ENCODE results near the gene SURF4.
"Not testable (repeated sequence)": the region's sequence is repeated elsewhere in the genome, so short reads cannot be mapped to it uniquely, and the experiment has no call there.

Gene SURF4

DNA sequence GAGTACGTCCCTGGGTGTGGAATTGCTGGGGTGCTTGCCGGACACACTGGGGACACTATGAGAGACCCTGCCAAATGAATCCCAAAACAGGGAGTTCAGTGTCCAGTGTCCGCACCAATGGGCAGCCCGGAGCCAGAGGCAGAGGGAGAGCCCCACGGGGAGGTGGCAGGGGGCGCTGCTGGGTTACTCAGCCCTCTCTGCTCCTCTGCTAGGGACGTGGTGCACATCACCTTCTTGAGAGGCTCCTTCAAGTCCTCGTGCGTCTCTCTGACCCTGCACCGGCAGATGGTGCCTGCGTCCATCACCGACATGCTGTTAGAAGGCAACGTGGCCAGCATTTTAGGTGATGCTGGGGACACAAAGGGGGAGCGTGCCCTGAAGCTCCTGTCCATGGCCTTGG is 21.1 kb upstream of the SURF4 start:
- peak; percentile 8 for DNase-seq

DNA sequence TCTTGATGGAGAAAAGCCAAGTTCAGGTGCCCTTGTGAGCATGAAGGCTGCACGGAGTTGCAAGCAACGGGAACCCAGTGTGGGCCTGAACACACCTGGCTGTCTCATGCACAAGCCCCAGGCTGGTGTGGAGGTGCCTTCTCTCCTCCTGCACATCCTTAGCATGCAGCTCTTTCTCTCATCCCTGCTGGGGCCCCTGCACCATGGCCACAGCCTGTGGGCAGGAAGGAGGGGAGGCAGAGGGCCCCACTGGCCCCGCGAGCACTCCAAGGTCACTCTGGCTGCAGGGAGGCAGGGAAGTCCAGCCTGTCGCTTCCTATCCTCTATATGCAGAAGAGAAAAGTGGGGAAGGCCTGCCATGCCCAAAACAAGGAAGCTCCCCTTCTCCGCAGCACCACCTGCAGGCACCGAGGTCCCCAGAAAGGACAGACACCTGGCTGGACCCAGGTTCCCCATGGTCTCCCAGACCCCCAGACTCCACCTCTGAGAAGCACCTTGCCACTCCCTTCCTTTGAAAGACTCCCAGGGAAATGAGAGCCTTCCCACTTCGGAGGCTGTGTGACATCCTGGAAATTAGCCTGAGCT is 18.9 kb upstream of the SURF4 start:
- no peak for DNase-seq

DNA sequence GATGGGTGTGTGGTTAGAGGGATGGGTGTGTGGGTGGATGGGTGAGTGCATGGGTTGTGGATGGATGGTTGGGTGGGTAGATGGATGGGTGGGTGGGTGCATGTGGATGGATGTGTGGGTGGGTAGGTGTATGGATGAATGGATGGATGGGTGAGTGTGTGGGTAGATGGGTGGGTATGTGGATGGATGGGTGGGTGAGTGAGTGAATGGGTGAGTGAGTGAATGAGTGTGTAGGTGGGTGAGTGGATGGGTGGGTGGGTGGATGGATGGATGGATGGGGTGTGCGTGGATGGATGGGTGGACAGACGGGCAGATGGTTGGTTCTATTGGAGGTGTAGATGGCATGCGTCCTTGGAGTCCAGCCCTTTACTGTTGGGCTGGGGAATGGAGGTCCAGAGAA is 17.5 kb upstream of the SURF4 start:
- no peak for DNase-seq

DNA sequence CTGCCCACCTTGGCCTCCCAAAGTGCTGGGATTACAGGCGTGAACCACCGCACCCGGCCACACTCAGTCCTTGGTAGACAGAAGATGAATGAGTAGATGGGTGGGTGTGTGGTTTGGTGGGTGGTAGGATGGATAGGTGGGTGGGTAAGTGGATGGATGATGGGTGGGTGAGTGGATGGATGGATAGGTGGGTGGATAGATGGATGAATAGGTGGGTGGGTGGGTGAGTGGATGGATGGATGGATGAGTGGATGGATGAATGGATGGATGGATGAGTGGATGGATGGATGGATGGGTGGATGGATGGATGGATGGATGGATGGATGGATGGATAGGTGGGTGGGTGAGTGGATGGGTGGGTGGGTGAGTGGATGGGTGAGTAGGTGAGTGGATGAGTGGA is 16.4 kb upstream of the SURF4 start:
- DNase-seq, result not testable (repeated sequence)

DNA sequence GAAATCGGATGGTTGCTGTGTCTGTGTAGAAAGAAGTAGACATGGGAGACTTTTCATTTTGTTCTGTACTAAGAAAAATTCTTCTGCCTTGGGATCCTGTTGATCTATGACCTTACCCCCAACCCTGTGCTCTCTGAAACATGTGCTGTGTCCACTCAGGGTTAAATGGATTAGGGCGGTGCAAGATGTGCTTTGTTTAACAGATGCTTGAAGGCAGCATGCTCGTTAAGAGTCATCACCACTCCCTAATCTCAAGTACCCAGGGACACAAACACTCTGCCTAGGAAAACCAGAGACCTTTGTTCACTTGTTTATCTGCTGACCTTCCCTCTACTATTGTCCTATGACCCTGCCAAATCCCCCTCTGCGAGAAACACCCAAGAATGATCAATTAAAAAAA is 15.6 kb upstream of the SURF4 start:
- DNase-seq, result not testable (repeated sequence)

GRCh38 chr9:133390713-133391112 is 14.9 kb upstream of the SURF4 start:
- no peak for DNase-seq

- DNase-seq, result no peak
Measured at GRCh38 chr9:133389562-133389961, 13.7 kb upstream of the SURF4 start.

DNA sequence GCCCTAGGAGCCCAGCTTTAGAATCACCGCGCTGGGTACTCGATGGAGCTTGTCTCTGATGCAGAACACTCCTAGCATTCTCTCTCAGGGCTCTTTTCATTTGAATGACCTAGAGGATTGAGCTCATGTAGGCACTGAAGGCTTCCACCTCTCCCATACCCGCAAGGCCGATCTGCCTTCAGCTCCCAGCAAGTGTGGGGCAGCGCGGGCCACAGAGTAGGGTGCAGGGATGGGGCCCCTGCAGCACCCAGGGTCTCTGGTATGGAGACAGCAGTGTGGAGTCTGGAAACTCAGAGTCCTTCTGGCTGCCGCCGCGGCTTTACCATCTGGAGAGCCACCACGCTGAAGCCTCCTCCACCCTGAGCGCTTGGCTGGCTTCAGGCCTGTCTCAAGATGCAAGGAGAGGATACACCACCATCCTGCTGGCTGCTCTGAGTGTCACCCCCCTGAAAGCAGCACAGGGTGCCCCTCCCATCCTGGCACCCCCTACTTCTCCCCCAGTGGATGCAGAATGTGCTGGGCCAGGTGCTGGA is 13.2 kb upstream of the SURF4 start:
- no peak for DNase-seq

DNA sequence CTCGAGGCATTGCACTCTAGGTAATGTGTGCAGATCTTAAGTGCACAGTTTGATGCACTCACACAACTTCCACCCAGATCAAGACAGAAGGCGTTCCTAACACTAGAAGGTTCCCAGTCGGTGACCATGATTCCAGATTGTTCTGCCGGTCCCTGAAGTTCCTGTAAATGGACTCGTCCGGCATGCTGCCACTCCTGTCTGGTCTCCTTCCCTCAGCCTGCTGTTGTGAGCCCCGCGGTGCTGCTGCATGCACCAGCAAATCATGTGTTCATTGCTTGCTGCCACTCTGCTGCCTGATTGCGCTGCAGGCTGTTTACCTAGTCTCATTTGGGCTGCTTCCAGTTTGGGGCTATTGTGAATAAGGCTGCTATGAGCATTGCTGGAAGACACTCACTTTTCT is 11.8 kb upstream of the SURF4 start:
- DNase-seq, result no peak

DNA sequence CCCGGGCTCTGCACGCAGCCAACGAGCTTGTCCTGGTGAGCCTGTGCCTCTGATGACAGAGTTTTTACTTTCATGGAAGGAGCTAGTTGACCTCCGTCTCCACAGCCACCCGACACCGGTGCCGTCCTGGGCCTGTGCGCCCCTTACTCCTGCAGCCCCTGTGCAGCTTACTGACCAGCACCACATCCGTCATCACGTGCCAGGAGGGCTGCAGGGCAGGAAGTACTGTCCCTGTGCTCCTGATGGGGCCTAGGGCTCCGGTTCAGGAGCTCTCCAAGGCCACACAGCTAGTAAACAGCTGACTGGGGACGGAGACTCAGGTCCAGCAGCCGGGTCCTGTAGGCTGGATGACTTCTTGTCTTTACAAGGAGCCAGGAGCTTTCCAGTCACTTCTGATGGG is 10.5 kb upstream of the SURF4 start:
- DNase-seq, result no peak

DNA sequence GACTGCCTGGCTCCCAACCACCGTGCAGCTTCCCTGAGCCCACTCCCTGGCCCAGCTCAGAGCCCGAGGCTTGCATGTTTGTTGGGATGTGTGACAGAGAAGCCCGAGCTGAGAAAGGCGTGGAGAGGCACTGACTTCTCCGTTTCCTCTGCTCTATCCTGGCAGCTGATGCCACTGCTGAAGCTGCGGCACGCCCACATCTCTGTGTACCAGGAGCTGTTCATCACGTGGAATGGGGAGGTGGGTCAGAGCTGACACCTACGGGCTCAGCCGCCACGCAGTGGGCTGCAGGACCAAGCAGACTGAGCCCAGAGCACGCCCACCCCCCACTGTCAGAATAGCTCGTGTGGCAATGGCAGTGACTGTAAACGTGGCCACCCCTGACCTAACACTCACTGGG is 9.6 kb upstream of the SURF4 start:
- DNase-seq, result no peak

DNA sequence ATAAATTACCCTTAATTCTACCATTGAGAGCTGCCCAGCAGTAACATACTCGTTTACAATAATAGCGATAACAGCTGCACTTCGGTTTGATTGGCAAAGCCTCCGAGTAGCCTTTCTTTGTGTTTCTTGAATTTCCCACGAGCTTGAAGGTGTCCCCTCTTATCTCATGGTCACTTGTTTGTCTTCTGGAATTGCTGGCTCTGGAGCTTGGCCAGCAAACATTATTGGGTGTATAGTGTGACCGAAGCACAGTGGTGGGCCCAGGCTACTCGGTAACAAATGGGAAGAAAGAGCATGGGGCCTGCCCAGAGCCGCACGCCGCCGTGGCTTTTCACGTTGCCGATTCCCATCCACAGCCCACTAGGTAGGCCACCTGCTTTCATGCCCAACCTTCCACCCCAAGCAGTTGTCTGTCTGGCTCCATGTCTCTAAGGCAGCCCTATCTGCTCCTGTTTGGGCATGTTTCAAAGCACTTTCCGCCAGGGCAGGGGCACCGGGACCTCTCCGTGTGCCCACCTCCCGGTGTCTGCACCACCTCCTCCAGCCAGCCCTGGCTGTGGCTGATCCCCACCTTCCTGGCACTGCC is 9.0 kb upstream of the SURF4 start:
- no peak for DNase-seq

- no peak for DNase-seq
Measured at GRCh38 chr9:133383438-133383837, 7.6 kb upstream of the SURF4 start.

DNA sequence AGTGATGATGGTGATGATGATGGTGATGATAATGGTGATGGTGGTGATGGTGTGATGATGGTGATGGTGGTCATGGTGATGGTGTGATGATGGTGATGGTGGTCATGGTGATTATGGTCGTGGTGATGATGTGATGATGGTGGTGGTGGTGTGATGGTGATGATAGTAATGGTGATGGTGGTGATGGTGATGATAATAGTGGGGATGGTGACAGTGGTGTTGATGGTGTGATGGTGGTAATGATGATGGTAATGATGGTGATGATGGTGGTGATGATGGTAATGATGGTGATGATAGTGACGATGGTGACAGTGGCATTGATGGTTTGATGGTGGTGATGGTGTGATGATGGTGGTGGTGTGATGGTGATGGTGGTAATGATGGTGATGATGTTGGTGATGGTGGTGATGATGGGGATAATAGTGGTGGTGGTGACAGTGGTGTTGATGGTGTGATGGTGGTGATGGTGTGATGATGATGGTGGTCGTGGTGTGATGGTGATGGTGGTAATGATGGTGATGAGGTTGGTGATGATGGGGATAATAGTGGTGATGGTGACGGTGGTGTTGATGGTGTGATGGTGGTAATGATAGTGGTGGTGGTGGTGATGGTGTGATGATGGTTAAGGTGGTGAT is 6.8 kb upstream of the SURF4 start:
- no peak for DNase-seq

GRCh38 chr9:133380734-133381133 is 4.9 kb upstream of the SURF4 start:
- DNase-seq, result no peak

- no peak for DNase-seq
Measured at GRCh38 chr9:133379153-133380086, 3.6 kb upstream of the SURF4 start.

DNA sequence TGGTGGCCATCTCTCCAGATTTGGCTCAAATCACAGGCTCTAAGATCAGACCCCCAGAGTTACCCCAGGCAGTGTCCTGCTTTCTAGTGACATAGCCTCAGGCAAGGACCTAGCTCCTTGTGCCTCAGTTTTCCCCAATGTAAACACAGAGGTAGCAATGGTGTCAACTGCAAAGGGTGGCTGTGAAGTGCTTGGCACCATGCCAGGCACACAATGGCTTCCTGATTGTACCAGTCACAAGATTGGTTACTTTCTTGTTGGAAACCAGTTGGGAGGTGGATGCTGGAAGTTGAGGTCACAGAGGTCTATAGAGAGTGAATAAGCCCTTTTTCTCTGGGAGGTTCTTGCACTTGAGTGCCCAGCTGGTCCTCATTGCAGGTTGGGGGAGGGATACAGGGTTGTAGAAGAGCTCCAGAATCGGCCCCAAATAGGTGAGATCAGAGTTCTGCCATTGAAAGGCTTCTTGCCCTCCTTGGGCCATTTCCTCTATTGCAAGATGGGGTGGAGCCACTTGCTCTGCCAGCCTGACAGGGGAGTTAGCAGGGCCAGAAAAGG is 2.6 kb upstream of the SURF4 start:
- no peak for DNase-seq

GRCh38 chr9:133377721-133378216 is 1.9 kb upstream of the SURF4 start:
- no peak for DNase-seq

- DNase-seq, result not testable (repeated sequence)
Measured at GRCh38 chr9:133377280-133377679, 1.4 kb upstream of the SURF4 start.

- peak; percentile 10 for DNase-seq
Measured at GRCh38 chr9:133375116-133375723, 640 bp downstream of the SURF4 start.

- no peak for DNase-seq
Measured at GRCh38 chr9:133374612-133375115, 1.2 kb downstream of the SURF4 start.

GRCh38 chr9:133372144-133372543 is 3.7 kb downstream of the SURF4 start:
- DNase-seq, result no peak
